PC-3 (cell line): Measurements from ENCODE around the gene ZNF256.

Source experiments
- EZH2 ChIP-seq: fragments of 300-600 bp; sonication (generic); IDR thresholded peaks from one replicate; pipeline ENCODE4 v1.6.1; 2017; ENCODE audit warnings: antibody characterized with exemption, mild to moderate bottlenecking, low read length; ENCODE audit not compliant: unreplicated experiment
- TF ChIP-seq, protein P1 (sequence below): fragments of 300-600 bp; sonication (generic); conservative IDR thresholded peaks from 2 replicates; pipeline ENCODE4 v1.5.1; 2017; ENCODE audit warnings: antibody characterized with exemption, low read depth, mild to moderate bottlenecking, low read length

GRCh38 chr19:57935731-57936130 is 11.8 kb downstream of the ZNF256 start:
- TF ChIP-seq EZH2: no peak
- TF ChIP-seq, protein P1, sequence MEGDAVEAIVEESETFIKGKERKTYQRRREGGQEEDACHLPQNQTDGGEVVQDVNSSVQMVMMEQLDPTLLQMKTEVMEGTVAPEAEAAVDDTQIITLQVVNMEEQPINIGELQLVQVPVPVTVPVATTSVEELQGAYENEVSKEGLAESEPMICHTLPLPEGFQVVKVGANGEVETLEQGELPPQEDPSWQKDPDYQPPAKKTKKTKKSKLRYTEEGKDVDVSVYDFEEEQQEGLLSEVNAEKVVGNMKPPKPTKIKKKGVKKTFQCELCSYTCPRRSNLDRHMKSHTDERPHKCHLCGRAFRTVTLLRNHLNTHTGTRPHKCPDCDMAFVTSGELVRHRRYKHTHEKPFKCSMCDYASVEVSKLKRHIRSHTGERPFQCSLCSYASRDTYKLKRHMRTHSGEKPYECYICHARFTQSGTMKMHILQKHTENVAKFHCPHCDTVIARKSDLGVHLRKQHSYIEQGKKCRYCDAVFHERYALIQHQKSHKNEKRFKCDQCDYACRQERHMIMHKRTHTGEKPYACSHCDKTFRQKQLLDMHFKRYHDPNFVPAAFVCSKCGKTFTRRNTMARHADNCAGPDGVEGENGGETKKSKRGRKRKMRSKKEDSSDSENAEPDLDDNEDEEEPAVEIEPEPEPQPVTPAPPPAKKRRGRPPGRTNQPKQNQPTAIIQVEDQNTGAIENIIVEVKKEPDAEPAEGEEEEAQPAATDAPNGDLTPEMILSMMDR: no peak
